ENCODE results near the gene EIF4G3.
"Not testable (repeated sequence)": the region's sequence is repeated elsewhere in the genome, so short reads cannot be mapped to it uniquely, and the experiment has no call there.

EIF4G3 gene

GRCh38 chr1:20834192-20834591, 342.5 kb downstream of the EIF4G3 start:
- in situ Hi-C loops (cut with MboI; ENCODE audit: low pct_unique_long_range_greater_than_20kb, low sequenced_read_pairs) = no loop called here
- no peak for DNase-seq

- in situ Hi-C loops (cut with MboI; ENCODE audit: low pct_unique_long_range_greater_than_20kb, low sequenced_read_pairs) = no loop called here
- DNase-seq = no peak
Measured at GRCh38 chr1:20830378-20830777, 346.3 kb downstream of the EIF4G3 start.

GRCh38 chr1:20829946-20830345, 346.8 kb downstream of the EIF4G3 start:
- DNase-seq = no peak
- in situ Hi-C loops (cut with MboI; ENCODE audit: low pct_unique_long_range_greater_than_20kb, low sequenced_read_pairs) = no loop called here

- in situ Hi-C loops (cut with MboI; ENCODE audit: low pct_unique_long_range_greater_than_20kb, low sequenced_read_pairs) = no loop called here
- DNase-seq = no peak
Measured at GRCh38 chr1:20829531-20829930, 347.2 kb downstream of the EIF4G3 start.

- no peak for DNase-seq
- in situ Hi-C loops (cut with MboI; ENCODE audit: low pct_unique_long_range_greater_than_20kb, low sequenced_read_pairs) = no loop called here
Measured at GRCh38 chr1:20823845-20824244, 352.9 kb downstream of the EIF4G3 start.

- DNase-seq = no peak
- in situ Hi-C loops (cut with MboI; ENCODE audit: low pct_unique_long_range_greater_than_20kb, low sequenced_read_pairs) = no loop called here
Measured at GRCh38 chr1:20821466-20821865, 355.2 kb downstream of the EIF4G3 start.

GRCh38 chr1:20819818-20820217, 356.9 kb downstream of the EIF4G3 start:
- DNase-seq = no peak
- in situ Hi-C loops (cut with MboI; ENCODE audit: low pct_unique_long_range_greater_than_20kb, low sequenced_read_pairs) = no loop called here

GRCh38 chr1:20814534-20814871, 362.2 kb downstream of the EIF4G3 start:
- DNase-seq = no peak
- in situ Hi-C loops (cut with MboI; ENCODE audit: low pct_unique_long_range_greater_than_20kb, low sequenced_read_pairs) = no loop called here

- DNase-seq = no peak
- in situ Hi-C loops (cut with MboI; ENCODE audit: low pct_unique_long_range_greater_than_20kb, low sequenced_read_pairs) = no loop called here
Measured at GRCh38 chr1:20811916-20812315, 364.8 kb downstream of the EIF4G3 start.

- no peak for DNase-seq
- in situ Hi-C loops (cut with MboI; ENCODE audit: low pct_unique_long_range_greater_than_20kb, low sequenced_read_pairs) = no loop called here
Measured at GRCh38 chr1:20793236-20793635, 383.5 kb downstream of the EIF4G3 start.

- in situ Hi-C loops (cut with MboI; ENCODE audit: low pct_unique_long_range_greater_than_20kb, low sequenced_read_pairs) = no loop called here
- no peak for DNase-seq
Measured at GRCh38 chr1:20792196-20792595, 384.5 kb downstream of the EIF4G3 start.

- in situ Hi-C loops (cut with MboI; ENCODE audit: low pct_unique_long_range_greater_than_20kb, low sequenced_read_pairs) = no loop called here
- no peak for DNase-seq
Measured at GRCh38 chr1:20790785-20791184, 385.9 kb downstream of the EIF4G3 start.

GRCh38 chr1:20789598-20789997, 387.1 kb downstream of the EIF4G3 start:
- DNase-seq; in situ Hi-C loops (cut with MboI; ENCODE audit: low pct_unique_long_range_greater_than_20kb, low sequenced_read_pairs): not testable (repeated sequence)

GRCh38 chr1:20787840-20788795, 388.6 kb downstream of the EIF4G3 start:
- in situ Hi-C loops (cut with MboI; ENCODE audit: low pct_unique_long_range_greater_than_20kb, low sequenced_read_pairs) = no loop called here
- DNase-seq = peak; percentile 25

GRCh38 chr1:20787029-20787839, 389.5 kb downstream of the EIF4G3 start, which contains the start of gene HP1BP3:
HP1BP3 (minus strand) TSS chr1:20787307; CDS start chr1:20780440, 6,867 bp downstream.
- peak; percentile 64 for DNase-seq
- in situ Hi-C loops (cut with MboI; ENCODE audit: low pct_unique_long_range_greater_than_20kb, low sequenced_read_pairs) = no loop called here

GRCh38 chr1:20786253-20787028, 390.3 kb downstream of the EIF4G3 start:
- DNase-seq = peak; percentile 97
- in situ Hi-C loops (cut with MboI; ENCODE audit: low pct_unique_long_range_greater_than_20kb, low sequenced_read_pairs) = no loop called here

- no peak for DNase-seq
Measured at GRCh38 chr1:20785907-20786252, 390.8 kb downstream of the EIF4G3 start.

GRCh38 chr1:20775700-20776099, 401.0 kb downstream of the EIF4G3 start:
- DNase-seq = no peak
- in situ Hi-C loops (cut with MboI; ENCODE audit: low pct_unique_long_range_greater_than_20kb, low sequenced_read_pairs) = no loop called here

More at GRCh38 chr1:20785907-20786252, 390.8 kb downstream of the EIF4G3 start:
- in situ Hi-C loops (cut with MboI; ENCODE audit: low pct_unique_long_range_greater_than_20kb, low sequenced_read_pairs) = no loop called here

GRCh38 chr1:20771780-20772179, 404.9 kb downstream of the EIF4G3 start:
- in situ Hi-C loops (cut with MboI; ENCODE audit: low pct_unique_long_range_greater_than_20kb, low sequenced_read_pairs) = no loop called here
- DNase-seq = no peak

Data from KBM-7 (cell line).